NCI-H187 treated with DMSO at 0.1 percent for 48 hours (cell line): ENCODE measurements around the gene ATG7.
"Not testable (repeated sequence)": the region's sequence is repeated elsewhere in the genome, so short reads cannot be mapped to it uniquely, and the experiment has no call there.

ENCODE experiments used
- DNase-seq: peaks from one replicate; lab custom pipeline; 2025; lab: John Stamatoyannopoulos, UW

The ATG7 gene

GRCh38 chr3:11431319-11431718 lies 159.1 kb downstream of the ATG7 start:
- DNase-seq: no peak

DNA sequence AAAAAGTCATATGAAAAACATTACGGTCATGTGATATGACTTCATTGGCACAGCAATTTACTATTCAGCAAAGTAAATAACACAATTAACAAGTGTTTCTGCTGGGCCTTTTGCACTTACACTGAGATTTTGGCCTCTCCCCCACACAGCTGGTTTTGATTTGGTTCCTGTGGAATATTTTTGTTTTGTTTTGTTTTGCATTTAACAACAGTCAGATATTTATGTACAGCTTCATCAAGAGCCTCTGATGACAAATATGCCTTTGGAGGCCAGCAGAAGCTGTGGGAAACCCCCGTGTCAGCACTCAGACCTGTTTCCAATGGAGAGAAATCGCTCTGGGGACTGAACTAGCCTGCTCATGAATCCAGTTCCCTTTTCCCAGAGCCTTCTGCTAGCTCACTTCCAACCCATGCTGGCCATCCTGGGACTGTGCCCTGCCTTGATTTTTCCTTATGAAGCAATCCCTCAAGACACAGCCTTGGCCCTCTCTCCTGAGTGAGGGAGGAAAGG lies 161.9 kb downstream of the ATG7 start:
- DNase-seq: no peak

GRCh38 chr3:11434563-11435096 lies 162.4 kb downstream of the ATG7 start:
- no peak for DNase-seq

GRCh38 chr3:11435440-11436165 lies 163.4 kb downstream of the ATG7 start:
- no peak for DNase-seq

GRCh38 chr3:11436775-11437174 lies 164.6 kb downstream of the ATG7 start:
- no peak for DNase-seq

DNA sequence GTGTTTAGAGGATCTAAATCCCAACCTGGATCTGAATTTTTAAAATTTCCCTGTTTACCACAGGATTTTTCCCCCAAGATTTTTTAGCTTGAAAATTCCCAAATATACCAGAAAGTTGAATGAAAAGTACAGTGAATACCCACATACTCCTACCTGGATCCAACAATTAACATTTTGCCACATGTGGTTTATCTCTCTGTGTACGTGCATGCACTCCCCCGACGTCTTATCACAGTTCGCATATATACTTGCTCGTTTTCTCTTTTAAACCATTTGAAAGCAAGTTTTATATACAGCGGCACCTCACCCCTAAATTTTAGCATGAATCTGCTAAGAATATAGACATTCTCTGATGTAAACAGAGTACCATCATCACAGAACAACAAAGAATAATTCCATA lies 165.3 kb downstream of the ATG7 start:
- DNase-seq: no peak

DNA sequence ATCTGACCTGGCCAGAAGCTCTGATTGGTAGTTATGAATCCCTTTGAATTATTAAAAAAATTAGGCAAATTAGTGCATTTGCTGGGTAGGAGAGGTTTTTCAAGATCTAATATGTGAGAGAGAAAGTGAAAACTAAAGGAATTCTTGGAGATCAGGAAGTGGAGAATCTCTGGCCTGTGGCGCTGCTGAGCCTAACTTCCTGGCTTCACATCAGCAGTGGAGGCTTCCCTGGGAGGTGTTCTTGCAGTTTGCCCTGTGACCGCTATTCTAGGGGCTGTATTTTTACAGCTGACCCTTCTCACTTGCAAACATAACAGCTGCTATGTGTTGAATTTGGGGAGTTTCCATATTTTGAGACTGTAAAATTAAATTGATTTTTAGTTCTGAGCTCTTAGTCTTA lies 166.4 kb downstream of the ATG7 start:
- DNase-seq: no peak

DNA sequence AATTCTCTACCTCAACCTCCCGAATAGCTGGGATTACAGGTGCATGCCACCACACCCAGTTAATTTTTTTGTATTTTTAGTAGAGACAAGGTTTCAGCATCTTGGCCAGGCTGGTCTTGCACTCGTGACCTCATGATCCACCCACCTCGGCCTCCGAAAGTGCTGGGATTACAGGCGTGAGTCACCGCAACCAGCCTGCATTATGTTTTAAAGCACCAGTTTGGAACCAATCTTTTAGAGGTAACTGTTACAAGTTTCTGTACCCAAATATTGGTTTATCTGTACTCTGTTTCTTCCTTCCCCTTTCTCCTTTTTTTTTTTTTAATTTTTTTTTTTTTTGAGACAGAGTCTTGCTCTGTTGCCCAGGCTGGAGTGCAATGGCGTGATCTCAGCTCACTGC lies 169.1 kb downstream of the ATG7 start:
- DNase-seq: not testable (repeated sequence)

GRCh38 chr3:11444404-11444803 lies 172.2 kb downstream of the ATG7 start:
- DNase-seq: no peak

- not testable (repeated sequence) for DNase-seq
Measured at GRCh38 chr3:11445193-11445592, 173.0 kb downstream of the ATG7 start.

- no peak for DNase-seq
Measured at GRCh38 chr3:11445883-11446282, 173.7 kb downstream of the ATG7 start.

GRCh38 chr3:11447584-11448200 lies 175.5 kb downstream of the ATG7 start:
- no peak for DNase-seq

GRCh38 chr3:11450015-11450414 lies 177.8 kb downstream of the ATG7 start:
- no peak for DNase-seq

DNA sequence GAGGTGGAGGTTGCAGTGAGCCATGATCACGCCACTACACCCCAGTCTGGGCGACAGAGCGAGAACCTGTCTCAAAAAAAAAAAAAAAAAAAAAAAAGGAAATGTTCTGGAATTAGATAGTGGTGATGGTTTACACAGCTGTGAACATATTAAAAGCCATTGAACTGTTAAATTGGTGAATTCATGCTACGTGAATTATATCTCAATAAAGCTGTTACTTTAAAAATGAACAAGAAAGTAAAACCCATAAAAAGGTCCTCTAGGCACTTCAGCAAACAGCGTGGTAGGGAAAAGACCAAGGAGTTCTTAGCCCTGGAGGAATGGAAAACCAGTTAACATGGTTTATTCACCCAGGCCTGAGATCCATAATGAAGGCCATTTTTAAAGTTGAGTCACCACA lies 180.1 kb downstream of the ATG7 start:
- no peak for DNase-seq

- no peak for DNase-seq
Measured at GRCh38 chr3:11452885-11453847, 181.0 kb downstream of the ATG7 start.

- DNase-seq: no peak
Measured at GRCh38 chr3:11455956-11456355, 183.8 kb downstream of the ATG7 start.

- DNase-seq: no peak
Measured at GRCh38 chr3:11457135-11457534, 184.9 kb downstream of the ATG7 start.

GRCh38 chr3:11459186-11459824 lies 187.1 kb downstream of the ATG7 start:
- no peak for DNase-seq

DNA sequence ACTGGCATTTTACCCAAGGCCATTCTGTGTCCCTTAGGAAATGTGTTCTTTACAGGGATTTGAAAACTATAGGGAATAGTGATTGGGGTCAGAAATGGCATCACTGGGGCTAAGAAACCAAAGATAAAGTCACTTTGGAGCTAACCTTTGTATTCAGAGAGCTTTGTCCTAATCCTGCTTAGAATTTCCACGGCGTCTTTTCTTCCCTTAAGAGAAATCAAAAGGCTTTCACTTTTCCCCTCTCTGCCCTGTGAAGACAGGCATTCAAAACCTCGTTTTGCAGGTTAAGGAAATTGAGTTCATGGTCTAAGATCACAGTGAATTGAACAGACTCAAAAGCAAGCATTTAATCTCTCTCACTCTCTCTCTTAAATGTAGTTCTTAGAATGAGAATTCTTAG lies 189.0 kb downstream of the ATG7 start:
- DNase-seq: no peak

- DNase-seq: not testable (repeated sequence)
Measured at GRCh38 chr3:11462673-11463072, 190.5 kb downstream of the ATG7 start.

GRCh38 chr3:11463591-11463990 lies 191.4 kb downstream of the ATG7 start:
- no peak for DNase-seq

GRCh38 chr3:11464356-11464755 lies 192.2 kb downstream of the ATG7 start:
- no peak for DNase-seq
